DMS79 (cell line): ENCODE measurements around the gene CTAGE1.
"Not testable (repeated sequence)": the region's sequence is repeated elsewhere in the genome, so short reads cannot be mapped to it uniquely, and the experiment has no call there.

Source experiments
- DNase-seq: peaks from one replicate; lab custom pipeline; 2025; lab: John Stamatoyannopoulos, UW

CTAGE1 gene

DNA sequence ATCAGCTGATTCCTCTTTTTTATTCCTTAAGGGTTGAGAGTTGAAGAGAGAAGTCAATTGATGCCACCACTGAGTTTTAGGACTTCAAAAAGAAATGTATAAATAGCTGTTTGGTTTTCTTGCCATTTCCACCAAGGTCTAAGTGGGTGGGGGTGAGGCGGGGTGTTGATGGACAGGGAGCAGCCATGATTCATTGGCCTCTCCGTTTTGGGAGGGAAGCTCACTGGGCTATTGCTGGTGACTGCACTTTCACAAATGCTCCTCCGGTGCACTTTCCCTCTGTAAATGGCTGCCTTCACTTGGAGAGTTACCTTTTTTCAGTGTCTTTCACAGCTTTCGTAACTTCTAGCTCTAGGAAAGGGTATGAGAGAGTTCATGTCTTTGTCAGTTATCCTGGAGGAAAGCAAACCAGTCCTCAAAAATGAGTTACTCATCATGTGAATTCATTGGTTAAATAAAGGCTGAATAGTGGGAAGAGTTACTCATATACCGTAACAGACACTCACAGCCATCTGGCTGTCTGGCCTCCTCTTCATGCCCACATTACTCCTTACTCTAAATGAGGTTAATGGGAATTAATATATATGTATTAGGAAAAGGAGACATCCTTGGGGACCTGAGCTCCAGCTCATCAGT lies 17.4 kb upstream of the CTAGE1 start:
- no peak for DNase-seq

DNA sequence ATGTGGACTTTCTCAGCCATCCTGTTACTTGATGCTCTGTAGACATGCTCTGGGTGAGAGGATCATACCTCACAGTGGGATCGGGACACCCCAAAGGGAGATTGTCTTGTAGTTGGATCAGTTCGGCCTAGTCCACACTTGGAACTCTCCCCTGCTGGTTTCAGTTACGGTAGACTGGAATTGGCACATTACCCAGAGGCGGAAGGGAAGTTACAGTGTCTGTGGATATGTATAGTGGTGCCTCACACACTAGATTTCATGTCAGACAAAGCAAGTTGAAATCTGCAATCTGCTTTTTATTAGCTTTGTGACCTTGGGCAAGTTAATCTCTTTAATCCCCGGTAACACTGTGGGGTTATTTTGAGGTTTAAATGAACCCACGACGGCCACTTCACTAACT lies 16.2 kb upstream of the CTAGE1 start:
- no peak for DNase-seq

DNA sequence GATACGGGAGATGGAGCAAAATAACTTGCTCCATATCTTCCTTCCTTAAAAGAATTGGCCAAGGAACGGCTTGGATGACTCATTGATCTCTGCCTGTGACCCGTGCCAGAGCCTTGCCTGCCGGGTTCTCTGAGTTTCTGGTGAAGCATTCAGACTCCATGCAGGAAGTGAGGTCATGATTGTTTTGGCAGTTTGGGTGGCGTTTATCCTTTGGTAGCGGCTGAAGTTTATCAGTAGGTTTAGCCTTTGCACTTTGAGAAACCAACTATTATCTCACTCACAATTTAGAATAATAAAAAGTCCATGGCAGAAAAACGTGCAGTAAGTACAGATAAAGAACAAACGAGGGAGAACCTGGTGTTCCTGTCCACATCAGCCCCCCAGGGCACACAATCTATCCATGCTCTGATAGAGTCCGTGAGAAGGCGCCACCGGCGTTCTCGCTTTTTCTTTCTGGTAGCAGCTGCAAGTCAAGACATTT lies 15.0 kb upstream of the CTAGE1 start:
- DNase-seq: no peak

DNA sequence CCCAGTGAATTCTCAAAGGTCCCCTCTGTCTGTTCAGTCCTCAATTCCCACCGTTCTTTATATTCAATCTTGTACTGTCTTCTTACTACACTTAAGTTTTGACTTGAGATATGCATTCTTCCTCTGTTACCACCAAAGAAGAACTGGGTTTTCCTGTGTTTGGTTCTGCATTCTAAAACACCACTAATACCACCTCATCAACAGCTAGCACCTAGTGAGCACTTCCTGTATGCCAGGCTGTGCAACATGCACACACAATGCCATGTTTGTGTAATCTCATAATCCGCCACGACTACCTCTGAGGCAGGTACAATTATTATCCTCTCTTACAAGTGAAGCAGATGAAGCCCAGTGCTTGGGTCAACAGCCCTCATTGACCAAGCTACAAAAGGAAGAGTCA lies 11.8 kb upstream of the CTAGE1 start:
- DNase-seq: no peak

DNA sequence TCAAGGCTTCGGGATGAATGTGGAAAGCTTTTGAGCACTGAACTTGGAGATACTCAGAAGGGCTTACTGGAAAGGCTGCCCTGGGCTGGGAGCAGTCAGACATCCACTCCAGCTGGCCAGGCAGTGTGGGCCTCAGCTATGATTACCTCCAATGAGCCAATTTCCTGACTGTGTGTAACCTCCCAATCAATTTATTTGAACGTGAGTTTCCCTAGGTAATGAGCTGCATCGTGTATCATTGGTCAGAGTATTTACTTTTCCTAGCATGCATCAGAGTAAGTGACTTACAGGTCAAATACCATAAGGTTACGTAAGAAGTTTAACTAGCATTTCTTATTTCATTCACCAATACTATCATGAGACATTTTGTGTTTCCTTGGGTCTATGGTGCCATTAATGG lies 11.0 kb upstream of the CTAGE1 start:
- no peak for DNase-seq

DNA sequence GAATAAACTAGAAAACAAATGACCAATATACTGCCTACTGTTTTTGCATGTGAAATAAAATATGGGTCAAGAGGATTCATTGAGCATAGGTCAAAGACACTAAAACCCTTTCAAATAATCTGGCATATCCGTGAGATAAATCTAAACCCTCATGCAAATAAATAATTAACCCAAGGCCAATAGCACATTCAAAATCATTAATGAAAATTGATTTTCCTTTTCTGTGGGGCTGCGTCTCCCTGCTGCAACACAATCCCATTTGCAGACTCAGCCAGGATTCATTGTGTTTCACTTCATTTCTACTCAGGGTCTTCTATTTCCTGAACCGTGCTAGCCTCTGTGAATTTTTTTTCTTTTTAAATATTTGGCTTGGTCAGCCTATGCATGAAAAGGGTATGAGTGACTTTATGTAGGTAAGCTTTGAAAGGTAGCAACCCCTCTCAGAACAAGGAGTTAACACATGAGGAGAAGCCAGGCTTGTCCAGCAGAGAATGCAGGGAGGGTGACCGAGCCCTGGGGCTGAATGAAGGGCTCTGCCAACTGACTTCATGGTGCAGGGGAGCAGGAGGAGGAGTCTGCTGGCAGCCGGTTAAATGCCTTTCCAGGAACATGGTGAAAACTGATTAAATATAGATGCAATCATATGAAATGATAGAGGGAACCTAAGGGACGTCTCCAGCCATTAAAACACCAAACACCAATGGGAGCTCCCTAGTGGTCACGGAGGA lies 10.3 kb upstream of the CTAGE1 start:
- no peak for DNase-seq

DNA sequence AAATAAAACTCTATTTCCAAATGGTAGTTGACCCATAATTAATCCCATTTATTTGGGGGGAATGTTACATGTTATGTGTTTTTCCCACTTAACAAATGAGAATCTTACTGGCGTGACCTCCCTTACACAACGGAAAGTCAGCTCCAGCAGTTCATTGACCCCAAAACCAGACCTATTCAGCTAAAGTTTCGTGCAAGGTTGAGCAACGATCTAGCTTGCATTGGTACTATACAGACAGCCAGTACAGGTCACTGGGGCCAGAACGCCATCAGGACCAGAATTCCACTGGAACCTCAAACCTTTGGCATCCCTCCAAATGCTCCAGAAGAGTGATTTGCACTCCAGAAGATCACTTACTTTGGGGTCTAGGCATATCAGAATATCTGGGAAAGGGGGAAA lies 6.8 kb upstream of the CTAGE1 start:
- no peak for DNase-seq

DNA sequence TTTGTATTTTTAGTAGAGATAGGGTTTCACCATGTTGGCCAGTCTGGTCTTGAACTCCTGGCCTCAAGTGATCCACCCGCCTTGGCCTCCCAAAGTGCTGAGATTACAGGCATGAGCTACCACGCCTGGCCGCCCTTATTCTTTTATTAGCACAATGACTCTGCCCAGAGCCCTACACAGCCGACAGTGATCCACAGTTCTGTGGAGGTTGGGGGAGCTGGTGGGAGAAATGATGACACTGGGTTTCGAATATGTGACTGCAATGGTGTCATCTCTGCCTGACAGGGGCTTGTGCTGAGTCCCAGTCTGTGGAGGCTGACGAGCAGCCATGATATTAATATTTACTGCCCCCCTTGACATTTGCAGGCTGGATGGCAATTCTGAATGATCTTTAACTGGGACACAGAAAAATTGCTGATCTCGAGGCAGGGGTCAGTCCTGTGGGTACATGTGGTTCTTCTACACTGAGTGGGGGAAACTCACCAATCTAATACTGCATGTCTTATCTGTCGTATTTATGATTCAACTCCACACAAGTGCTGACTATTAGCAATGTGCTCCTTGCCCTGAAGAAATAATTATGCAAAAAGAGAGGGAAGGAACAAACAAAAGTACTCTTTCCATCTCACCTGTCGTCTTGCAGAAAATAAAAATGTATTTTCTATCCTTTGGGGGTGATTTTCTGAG lies 6.3 kb upstream of the CTAGE1 start:
- DNase-seq: no peak

DNA sequence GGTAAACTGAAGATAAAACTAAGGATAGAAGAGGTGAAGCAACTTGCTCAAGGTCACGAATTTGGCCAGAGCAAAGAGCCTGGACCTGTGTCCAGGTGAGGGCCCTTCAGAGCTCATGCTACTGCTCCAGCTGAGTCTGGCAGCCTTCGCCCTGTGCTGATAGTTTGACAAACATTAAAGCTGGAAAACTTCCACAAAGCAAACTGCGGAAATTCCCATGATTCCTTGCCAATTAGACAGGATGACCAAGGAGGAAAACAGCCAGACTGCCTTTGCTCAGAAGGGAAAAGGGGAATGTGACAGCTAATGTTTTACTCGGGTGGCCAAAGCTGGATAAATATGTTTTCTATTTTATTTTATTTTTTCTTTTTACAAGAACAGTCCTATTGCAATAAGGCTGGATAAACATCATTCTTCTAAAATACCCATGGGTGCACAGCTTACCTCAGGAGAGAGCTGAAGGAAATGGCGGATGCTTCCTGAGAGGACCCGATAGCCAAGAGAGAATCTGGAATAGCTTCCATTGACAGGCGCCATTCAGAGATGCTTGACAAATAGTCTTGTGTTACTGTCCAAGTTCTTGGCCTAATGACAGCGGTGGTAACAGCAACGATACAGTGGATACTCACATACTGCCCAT lies 5.3 kb upstream of the CTAGE1 start:
- no peak for DNase-seq

DNA sequence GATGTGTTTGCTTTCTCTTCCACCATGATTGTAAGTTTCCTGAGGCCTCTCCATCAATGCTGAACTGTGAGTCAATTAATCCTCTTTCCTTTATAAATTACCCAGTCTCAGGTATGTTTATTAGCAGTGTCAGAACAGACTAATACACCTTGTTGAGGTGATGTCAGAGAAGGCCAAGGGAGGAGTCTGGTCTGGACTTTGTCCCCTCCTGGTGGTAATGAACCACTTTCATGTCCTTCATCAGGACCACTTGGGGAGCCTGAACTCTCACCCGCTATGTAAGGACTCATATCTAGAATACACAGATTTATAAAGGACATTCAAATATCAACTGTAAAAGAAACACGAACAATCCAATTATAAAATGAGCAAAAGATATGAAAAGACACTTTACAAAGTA lies 2.9 kb upstream of the CTAGE1 start:
- DNase-seq: no peak

DNA sequence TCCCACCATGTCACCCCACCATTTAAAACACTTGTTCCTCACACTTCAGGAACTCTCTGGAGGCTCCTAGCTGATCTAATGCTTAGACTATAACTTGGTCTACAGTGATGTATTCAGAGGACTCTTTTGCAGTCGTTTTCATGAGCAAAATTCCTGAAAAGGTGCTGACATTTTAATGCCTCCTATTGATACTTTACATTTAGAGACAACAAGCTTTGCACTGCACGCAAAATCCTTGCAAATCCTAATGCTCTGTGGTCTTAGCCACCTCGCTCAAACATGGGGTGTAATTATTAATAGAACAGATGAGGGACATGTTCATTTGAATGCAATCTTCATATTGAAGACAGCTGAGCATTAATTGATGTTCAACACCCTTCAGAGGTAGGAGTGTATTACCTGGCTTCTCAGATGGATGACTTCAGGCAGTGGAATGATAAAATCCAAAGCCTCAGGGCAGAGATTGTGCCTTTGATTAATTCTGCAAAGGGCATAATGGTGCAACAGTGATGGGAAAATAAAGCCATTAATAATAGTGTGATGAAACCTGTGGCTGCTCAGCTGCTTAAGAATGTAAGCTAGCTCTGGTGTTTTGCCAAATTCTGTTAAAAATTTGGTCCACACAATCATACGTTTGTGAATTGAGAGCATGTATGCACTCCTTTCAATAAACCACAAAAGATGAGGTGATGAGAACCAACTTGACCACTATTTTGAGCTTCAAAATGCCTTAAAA lies 5.4 kb downstream of the CTAGE1 start:
- no peak for DNase-seq

DNA sequence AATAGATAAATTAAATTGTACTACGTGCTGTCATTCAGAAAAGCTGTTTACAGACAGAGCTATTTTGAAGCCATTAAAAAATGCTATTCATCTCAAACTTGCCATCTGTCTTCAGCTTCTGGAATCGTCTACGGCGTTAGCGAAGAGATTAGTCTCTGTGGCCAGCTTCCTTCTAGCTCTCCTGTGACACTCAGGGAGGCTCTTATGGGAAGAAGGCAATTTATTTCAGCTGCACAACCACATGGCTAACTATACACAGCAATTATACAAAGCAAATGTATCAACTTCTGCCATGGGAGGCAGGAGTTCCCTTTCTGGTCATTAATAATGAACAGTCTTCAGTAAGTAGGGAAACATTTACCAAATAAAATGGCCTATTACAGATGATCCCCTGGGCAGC lies 6.3 kb downstream of the CTAGE1 start:
- no peak for DNase-seq

DNA sequence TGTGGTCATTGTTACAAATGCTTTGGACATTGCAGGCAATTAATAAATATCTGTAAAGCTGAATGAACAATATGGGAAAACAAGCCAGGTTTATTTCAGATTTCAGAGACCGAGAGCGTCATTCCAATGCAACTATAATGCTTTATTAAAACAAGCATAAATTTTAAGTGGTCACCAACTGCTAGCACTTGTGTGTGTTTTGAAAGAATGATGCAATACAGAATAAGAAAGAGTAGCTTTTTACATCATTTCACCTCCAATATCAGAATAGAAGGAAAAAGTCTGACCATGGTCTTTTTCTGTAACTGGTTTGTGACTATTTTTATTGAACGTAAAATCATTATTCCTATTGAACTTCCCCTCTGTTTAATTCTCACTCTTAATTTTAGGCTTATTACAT lies 7.6 kb downstream of the CTAGE1 start:
- no peak for DNase-seq

DNA sequence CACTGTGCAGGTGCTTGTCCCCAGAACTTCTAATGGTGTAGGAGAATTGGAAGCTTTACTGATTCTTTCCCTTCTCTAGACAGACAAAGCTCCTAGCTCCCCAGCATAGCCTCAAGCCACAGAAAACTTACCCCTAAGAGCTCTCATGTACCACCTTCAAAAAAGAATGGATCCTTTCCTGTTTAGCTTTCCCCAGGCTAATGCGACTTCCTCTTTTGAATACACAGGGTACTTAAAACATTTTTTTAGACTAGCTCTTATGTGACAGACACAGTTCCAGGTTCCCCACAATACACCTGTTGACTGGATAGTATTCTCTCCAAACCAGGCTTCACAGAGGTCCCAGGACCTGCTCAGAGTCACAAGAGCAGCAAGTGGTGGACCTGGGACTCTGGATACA lies 8.3 kb downstream of the CTAGE1 start:
- no peak for DNase-seq

DNA sequence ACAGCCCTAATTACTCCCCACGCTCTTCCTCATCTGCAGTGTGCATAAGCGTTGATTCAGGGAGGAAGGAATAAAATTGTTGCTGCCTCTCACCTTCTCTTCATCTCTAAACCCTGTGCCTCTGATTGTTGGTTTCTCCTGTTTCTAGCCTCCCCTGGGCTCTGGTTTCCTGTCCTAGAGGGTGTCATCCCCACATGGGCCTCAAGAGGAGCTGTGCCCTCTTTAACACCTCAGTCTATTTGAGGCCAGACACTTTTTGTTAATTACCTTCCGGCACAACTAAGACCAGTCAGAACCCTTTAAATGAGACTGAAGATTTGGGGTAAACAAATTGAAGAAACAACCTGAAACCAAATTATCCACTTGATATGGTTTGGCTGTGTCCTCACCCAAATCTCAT lies 9.7 kb downstream of the CTAGE1 start:
- no peak for DNase-seq

DNA sequence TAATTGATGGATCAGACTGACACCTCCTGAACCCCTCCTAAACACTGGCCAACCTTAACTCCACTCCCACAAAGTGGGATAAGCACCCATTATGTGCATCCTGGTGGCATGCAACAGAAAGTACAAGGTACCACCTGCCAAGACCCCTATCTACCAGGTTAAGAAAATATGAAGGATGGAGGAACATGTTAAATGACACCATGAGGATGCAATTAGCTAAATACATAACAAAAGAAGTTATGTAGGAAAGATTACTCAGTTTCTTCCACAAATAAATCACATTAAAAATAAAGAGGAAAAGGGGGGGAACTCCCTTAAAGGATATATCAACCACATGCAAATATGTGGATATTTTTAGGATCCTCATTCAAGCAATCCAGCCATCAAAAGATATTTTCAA lies 12.6 kb downstream of the CTAGE1 start:
- no peak for DNase-seq

DNA sequence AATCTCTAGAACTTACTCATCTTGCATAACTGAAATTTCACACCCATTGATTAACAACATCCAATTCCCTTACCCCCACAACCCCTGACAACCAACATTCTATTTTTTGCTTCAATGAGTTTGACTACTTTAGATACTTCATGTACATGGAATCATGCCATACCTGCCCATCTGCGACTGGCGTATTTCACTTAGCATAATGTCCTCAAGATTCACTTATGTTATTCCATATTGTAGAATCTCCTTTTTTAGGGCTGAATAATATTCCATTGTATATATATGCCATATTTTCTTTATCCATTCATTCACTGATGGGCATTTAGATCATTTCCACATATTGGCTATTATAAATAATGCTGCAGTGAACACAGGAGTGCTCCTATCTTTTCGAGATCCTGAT lies 13.8 kb downstream of the CTAGE1 start:
- DNase-seq: no peak

DNA sequence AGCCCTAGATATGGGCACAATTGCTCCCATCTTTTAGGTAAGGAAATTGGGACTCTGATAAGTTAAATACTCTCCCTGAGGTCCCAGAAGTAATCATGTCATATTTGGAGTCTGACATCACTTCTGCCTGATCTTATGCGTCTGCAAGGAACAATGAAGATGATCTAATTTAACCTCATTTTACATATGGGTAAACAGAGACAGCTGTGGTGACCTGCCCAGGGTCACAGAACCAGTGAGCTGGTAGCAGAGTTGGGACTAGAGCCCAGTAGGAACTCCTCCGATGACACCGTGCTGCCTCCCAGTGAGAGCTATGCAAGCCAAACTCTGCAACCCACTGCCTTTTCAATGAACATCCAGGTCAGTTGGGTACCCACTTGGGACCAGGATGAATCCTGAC lies 17.8 kb downstream of the CTAGE1 start:
- no peak for DNase-seq

DNA sequence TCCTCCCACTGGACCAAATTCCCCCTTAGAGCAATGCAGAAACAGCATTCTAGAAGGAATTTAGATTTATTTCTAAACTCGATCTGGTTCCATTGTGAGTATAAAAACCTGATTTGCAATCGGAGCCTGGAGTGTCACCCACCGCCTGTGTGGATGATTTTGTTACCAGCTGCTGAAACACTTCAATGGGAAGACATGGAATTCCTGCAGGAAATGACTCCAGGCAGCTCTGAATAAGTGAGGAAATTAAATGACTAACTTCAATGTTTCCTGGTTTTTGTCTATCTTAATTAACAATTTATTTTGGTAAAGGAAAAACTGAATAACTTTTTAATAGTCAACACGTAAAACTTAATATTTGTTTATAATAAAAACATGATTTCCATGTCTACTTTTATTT lies 19.3 kb downstream of the CTAGE1 start:
- no peak for DNase-seq

DNA sequence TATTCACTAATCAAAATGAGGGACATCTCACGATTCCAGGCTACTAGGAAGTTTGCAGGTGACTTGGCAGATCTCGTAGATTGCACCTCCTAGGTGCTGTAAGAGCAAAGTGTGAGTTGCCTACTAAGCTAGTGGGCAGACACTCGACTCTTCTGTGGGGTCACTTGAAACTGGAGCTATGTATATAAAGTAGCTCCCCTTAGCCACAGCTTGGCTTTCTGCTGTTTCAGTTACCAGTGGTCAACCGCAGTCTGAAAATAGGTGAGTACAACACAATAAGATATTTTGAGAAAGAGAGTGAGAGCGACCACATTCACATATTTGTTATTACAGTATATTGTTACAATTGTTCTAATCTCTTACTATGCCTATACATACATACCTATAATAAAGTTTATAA lies 23.3 kb downstream of the CTAGE1 start:
- no peak for DNase-seq

DNA sequence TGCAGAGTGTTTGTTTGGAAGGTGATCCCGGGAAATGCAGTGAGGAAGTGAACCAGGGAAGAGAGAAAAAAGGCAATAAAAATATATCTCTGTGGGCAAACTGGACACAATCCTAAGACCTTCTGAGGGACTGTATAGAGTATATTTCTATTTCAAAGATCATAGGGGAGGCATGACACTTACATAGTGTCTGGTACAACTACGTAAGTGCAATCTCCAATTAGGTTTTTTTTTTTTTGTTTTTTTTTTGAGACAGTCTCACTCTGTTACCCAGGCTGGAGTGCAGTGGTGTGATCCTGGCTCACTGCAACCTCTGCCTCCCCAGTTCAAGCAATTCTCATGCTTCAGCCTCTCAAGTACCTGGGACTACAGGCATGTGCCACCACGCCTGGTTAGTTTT lies 24.6 kb downstream of the CTAGE1 start:
- not testable (repeated sequence) for DNase-seq
